LNCaP clone FGC (cell line): ENCODE measurements around the gene PDE4D.

Source experiments
- DNase-seq: peaks from one replicate; pipeline ENCODE4 v3.0.0-alpha.2; 2011; ENCODE audit warnings: low read depth
- H3K4me3 ChIP-seq: 2 replicates; pipeline ENCODE4 v1.5.1; 2011; ENCODE audit warnings: mild to moderate bottlenecking, low read depth, low read length, control low read depth
- TF ChIP-seq, protein P1 (sequence below): IDR thresholded peaks from 2 replicates; pipeline ENCODE4 v1.5.1; 2012; ENCODE audit warnings: mild to moderate bottlenecking; ENCODE audit not compliant: control insufficient read depth, insufficient read depth; ENCODE audit errors: extremely low read depth

PDE4D gene

GRCh38 chr5:59342181-59342580, 551.3 kb downstream of the PDE4D start:
- no peak for DNase-seq
- TF ChIP-seq, protein P1, sequence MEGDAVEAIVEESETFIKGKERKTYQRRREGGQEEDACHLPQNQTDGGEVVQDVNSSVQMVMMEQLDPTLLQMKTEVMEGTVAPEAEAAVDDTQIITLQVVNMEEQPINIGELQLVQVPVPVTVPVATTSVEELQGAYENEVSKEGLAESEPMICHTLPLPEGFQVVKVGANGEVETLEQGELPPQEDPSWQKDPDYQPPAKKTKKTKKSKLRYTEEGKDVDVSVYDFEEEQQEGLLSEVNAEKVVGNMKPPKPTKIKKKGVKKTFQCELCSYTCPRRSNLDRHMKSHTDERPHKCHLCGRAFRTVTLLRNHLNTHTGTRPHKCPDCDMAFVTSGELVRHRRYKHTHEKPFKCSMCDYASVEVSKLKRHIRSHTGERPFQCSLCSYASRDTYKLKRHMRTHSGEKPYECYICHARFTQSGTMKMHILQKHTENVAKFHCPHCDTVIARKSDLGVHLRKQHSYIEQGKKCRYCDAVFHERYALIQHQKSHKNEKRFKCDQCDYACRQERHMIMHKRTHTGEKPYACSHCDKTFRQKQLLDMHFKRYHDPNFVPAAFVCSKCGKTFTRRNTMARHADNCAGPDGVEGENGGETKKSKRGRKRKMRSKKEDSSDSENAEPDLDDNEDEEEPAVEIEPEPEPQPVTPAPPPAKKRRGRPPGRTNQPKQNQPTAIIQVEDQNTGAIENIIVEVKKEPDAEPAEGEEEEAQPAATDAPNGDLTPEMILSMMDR = no peak

GRCh38 chr5:59341760-59342159, 551.8 kb downstream of the PDE4D start:
- no peak for DNase-seq
- TF ChIP-seq, protein P1 = no peak
- H3K4me3 ChIP-seq = no peak overlapping the region

More at GRCh38 chr5:59342181-59342580, 551.3 kb downstream of the PDE4D start:
- no peak overlapping the region for H3K4me3 ChIP-seq

- DNase-seq = no peak
- H3K4me3 ChIP-seq = no peak overlapping the region
- TF ChIP-seq, protein P1 = no peak
Observed at GRCh38 chr5:59341155-59341554, 552.4 kb downstream of the PDE4D start.

- no peak for DNase-seq
Observed at GRCh38 chr5:59340637-59341036, 552.9 kb downstream of the PDE4D start.

DNA sequence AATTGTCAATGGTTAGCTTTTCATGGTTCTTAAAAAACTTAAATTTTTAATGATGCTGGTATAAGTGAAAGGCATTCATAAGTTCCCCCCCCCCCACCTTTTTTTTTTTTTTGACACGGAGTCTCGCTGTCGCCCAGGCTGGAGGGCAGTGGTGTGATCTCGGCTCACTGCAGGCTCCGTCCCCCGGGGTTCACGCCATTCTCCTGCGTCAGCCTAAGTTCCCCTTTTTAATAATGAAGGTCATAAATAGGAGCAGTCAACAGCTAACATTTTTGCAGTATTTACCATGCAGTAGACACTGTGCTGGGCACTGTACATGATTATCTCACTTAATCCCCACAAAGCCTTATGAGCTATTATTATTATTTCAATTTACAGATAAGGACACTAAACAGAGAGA, 556.3 kb downstream of the PDE4D start:
- no peak overlapping the region for H3K4me3 ChIP-seq
- no peak for DNase-seq
- TF ChIP-seq, protein P1 = no peak

More at GRCh38 chr5:59340637-59341036, 552.9 kb downstream of the PDE4D start:
- TF ChIP-seq, protein P1 = no peak
- no peak overlapping the region for H3K4me3 ChIP-seq

GRCh38 chr5:59335544-59335943, 558.0 kb downstream of the PDE4D start:
- no peak overlapping the region for H3K4me3 ChIP-seq
- TF ChIP-seq, protein P1 = no peak
- DNase-seq = no peak

- TF ChIP-seq, protein P1 = no peak
- no peak overlapping the region for H3K4me3 ChIP-seq
- DNase-seq = no peak
Observed at GRCh38 chr5:59333416-59333815, 560.1 kb downstream of the PDE4D start.
